GM12891 (cell line): ENCODE measurements around the gene SCFD2.

Experiments
- PAX5 ChIP-seq: IDR thresholded peaks from 2 replicates; pipeline ENCODE4 v1.6.1; 2011; ENCODE audit warnings: low read length, moderate library complexity, mild to moderate bottlenecking; ENCODE audit not compliant: insufficient read depth, severe bottlenecking
- POLR2A ChIP-seq: IDR thresholded peaks from 2 replicates; pipeline ENCODE4 v1.6.1; 2011; ENCODE audit warnings: low read depth, low read length, control low read depth
- POLR2AphosphoS5 ChIP-seq: IDR thresholded peaks from 2 replicates; pipeline ENCODE4 v1.6.1; 2011; ENCODE audit warnings: low read depth, low read length, control low read depth
- POU2F2 ChIP-seq: IDR thresholded peaks from 2 replicates; pipeline ENCODE4 v1.6.1; 2011; ENCODE audit warnings: low read depth, mild to moderate bottlenecking, control low read depth, low read length, moderate library complexity
- SPI1 ChIP-seq: IDR thresholded peaks from 2 replicates; pipeline ENCODE4 v1.6.1; 2011; ENCODE audit warnings: low read depth, low read length, control low read depth
- TAF1 ChIP-seq: IDR thresholded peaks from 2 replicates; pipeline ENCODE4 v1.6.1; 2011; ENCODE audit warnings: low read depth, low read length, control low read depth

GRCh38 chr4:53123819-53124218, 242.0 kb downstream of the SCFD2 start:
- TF ChIP-seq POLR2AphosphoS5 (no peak), POLR2A (no peak), TAF1 (no peak), PAX5 (no peak), SPI1 (no peak), POU2F2 (no peak)
